GM12878 (cell line): Measurements from ENCODE around the gene TUBB3. TPM values are rescaled to one million over a fixed set of nuclear protein-coding genes. Genes with fewer than 3 reads are reported as not detected.

Experiments used
- BACH1 ChIP-seq: fragments of 450-650 bp; IDR thresholded peaks from 2 replicates; pipeline ENCODE4 v1.6.1; 2017; ENCODE audit warnings: mild to moderate bottlenecking, borderline replicate concordance
- BHLHE40 ChIP-seq, 2 experiments: fragments of 450-650 bp in 1 of 2; IDR thresholded peaks; 2 replicates each; pipeline ENCODE4 v1.6.1; 2011 to 2017; ENCODE audit warnings: low read depth in 2 of 2, borderline replicate concordance in 1 of 2, improper control_type of control experiment in 1 of 2, low read length in 1 of 2, mild to moderate bottlenecking in 1 of 2
- CBFB ChIP-seq: IDR thresholded peaks from 2 replicates; pipeline ENCODE4 v1.6.1; 2016; ENCODE audit warnings: antibody characterized with exemption, low read depth
- CREM ChIP-seq: IDR thresholded peaks from 2 replicates; pipeline ENCODE4 v1.6.1; 2014; ENCODE audit warnings: antibody characterized with exemption, low read depth
- EGR1 ChIP-seq, 2 experiments: IDR thresholded peaks; 1 replicate in 1 of 2; 2 replicates in 1 of 2; pipeline ENCODE4 v1.6.1; 2011 to 2012; ENCODE audit warnings: low read depth in 2 of 2, low read length in 2 of 2, borderline replicate concordance in 1 of 2, mild to moderate bottlenecking in 1 of 2, moderate library complexity in 1 of 2
- GATAD2B ChIP-seq: fragments of 450-650 bp; conservative IDR thresholded peaks from 2 replicates; pipeline ENCODE4 v1.6.1; 2017; ENCODE audit warnings: low read depth, mild to moderate bottlenecking, moderate library complexity
- HCFC1 ChIP-seq: fragments of 150-350 bp; IDR thresholded peaks from 2 replicates; pipeline ENCODE4 v1.6.1; 2014; ENCODE audit warnings: low read length
- HDGF ChIP-seq: fragments of 450-650 bp; IDR thresholded peaks from 2 replicates; pipeline ENCODE4 v1.6.1; 2016; ENCODE audit warnings: antibody characterized with exemption
- IKZF1 ChIP-seq: fragments of 450-650 bp; conservative IDR thresholded peaks from 2 replicates; pipeline ENCODE4 v1.6.1; 2017; ENCODE audit warnings: antibody characterized with exemption, mild to moderate bottlenecking
- JUNB ChIP-seq: IDR thresholded peaks from 2 replicates; pipeline ENCODE4 v1.6.1; 2016; ENCODE audit warnings: antibody characterized with exemption, mild to moderate bottlenecking
- KLF5 ChIP-seq: fragments of 450-650 bp; IDR thresholded peaks from 2 replicates; pipeline ENCODE4 v1.6.1; 2014; ENCODE audit warnings: mild to moderate bottlenecking; ENCODE audit not compliant: partially characterized antibody
- NKRF ChIP-seq: fragments of 450-650 bp; conservative IDR thresholded peaks from 2 replicates; pipeline ENCODE4 v1.6.1; 2017; ENCODE audit warnings: mild to moderate bottlenecking, moderate library complexity
- NR2C1 ChIP-seq: fragments of 450-650 bp; IDR thresholded peaks from 2 replicates; pipeline ENCODE4 v1.6.1; 2017; ENCODE audit warnings: antibody characterized with exemption, mild to moderate bottlenecking, moderate library complexity
- NR2F1 ChIP-seq: fragments of 450-650 bp; conservative IDR thresholded peaks from 2 replicates; pipeline ENCODE4 v1.6.1; 2017; ENCODE audit warnings: mild to moderate bottlenecking
- PAX5 ChIP-seq: IDR thresholded peaks from 2 replicates; pipeline ENCODE4 v1.6.1; 2011; ENCODE audit warnings: low read depth, low read length, borderline replicate concordance
- POLR2A ChIP-seq: IDR thresholded peaks from 2 replicates; pipeline ENCODE4 v1.6.1; 2011; ENCODE audit warnings: low read depth, mild to moderate bottlenecking, low read length
- RCOR1 ChIP-seq: conservative IDR thresholded peaks from 2 replicates; pipeline ENCODE4 v1.6.1; 2012; ENCODE audit warnings: low read depth, low read length, improper control_type of control experiment
- SRF ChIP-seq, 2 experiments: IDR thresholded peaks; 2 replicates each; pipeline ENCODE4 v1.6.1; 2011; ENCODE audit warnings: low read depth in 2 of 2, low read length in 2 of 2, mild to moderate bottlenecking in 1 of 2, moderate library complexity in 1 of 2
- STAT1 ChIP-seq: fragments of 450-650 bp; conservative IDR thresholded peaks from 2 replicates; pipeline ENCODE4 v1.6.1; 2014; ENCODE audit warnings: antibody characterized with exemption, mild to moderate bottlenecking
- TCF12 ChIP-seq: IDR thresholded peaks from 2 replicates; pipeline ENCODE4 v1.6.1; 2011; ENCODE audit warnings: low read depth, mild to moderate bottlenecking, low read length
- ZNF207 ChIP-seq: fragments of 450-650 bp; IDR thresholded peaks from 2 replicates; pipeline ENCODE4 v1.6.1; 2014; ENCODE audit warnings: antibody characterized with exemption, mild to moderate bottlenecking, borderline replicate concordance
- ZNF274 ChIP-seq: IDR thresholded peaks from one replicate; pipeline ENCODE4 v1.8.0; 2011; ENCODE audit not compliant: insufficient read length, insufficient read depth
- polyA plus RNA-seq, 11 experiments: library from polyadenylated mRNA; depleted of rRNA in 4 of 11; unstranded in 6 of 11; stranded (reverse) in 5 of 11; fragments of >200 nt; fragmentation: Nextera tagmentation in 4 of 11; fragmentation: Illumina TruSeq in 1 of 11; extraction: Ambion mirVana in 4 of 11; extraction: Trizol in 1 of 11; gene quantifications; 1 replicate in 1 of 11; 2 replicates in 10 of 11; pipeline versions ENCODE4 v1.2.1 to v1.2.3, GENCODE V29; 2011 to 2016; ENCODE audit warnings: inconsistent platforms in 2 of 11, missing spikeins in 2 of 11, low read depth in 1 of 11
- total RNA-seq, 4 experiments: library from RNA; depleted of rRNA in 3 of 4; stranded (reverse); fragments of >200 nt in 3 of 4; fragmentation: Illumina TruSeq in 1 of 4; extraction: Trizol in 1 of 4; gene quantifications; 2 replicates each; pipeline versions ENCODE4 v1.2.1 to v1.2.3, GENCODE V29; 2013 to 2021
- TF ChIP-seq, protein P1 (sequence below): fragments of 450-650 bp; IDR thresholded peaks from 2 replicates; pipeline ENCODE4 v1.6.1; 2017; ENCODE audit warnings: mild to moderate bottlenecking, moderate library complexity
- TF ChIP-seq, protein P2 (sequence below): fragments of 450-650 bp; IDR thresholded peaks from 2 replicates; pipeline ENCODE4 v1.6.1; 2014; ENCODE audit warnings: mild to moderate bottlenecking

The TUBB3 gene
- total and polyA plus RNA-seq, 10 of the 15 experiments (the other 5 are each of a cell fraction or from before 2014, with no cell fraction given) = 0.09 to 2.5 (median 0.58) TPM; not detected in 1

DNA sequence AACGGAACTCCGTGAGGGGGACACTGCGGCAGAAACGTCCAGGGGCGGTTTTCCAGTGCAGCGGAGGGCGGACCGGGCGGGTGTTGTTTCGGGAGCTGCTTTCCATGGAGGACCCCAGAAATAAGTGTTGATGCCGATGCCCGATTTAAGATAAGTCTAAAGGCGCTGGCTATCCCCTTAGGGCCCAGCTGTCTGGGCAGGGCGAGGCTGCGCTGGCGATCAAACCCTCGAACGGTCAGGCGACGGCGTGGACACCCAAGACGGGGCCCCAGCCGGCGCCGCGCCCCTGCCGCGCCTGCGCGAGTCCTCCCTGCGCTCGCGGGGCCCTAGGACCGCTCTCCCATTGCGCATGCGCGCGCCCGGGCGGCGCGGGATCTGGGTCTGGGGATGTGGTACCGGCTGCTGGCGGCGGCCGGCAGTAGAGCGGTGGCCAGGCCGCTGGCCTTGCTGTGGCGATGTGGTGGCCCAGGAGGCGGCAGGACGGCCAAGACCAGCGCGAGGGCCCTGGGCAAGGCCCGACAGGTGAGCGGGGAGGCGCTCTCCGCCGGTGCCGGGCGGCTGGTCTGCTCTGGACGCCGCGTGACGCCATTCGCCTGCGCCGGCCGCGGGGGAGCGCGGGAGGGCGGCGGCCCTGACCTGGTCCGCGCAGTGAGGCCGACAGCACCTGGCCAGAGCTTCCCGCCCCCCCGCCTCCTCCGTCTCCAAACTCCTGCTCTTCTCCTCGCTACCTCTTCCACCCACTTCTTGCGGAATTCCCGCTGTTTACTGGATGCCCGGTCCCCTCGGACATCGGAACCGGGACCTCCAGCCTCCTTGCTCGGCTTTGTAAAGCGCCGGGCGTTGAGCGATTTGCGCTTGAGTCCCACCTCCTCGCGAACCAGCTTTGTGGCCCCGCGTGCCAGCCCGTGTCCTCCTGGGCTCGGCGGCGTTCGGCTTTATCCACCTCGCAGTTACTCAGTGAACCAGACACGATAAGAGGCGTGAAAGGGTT is 49.4 kb downstream of the TUBB3 start (continued):
- peak; percentile 70; the same call in 1 of the 2 replicates for TF ChIP-seq STAT1
- peak; percentile 87 for TF ChIP-seq GATAD2B
- TF ChIP-seq ZNF207 = peak; percentile 68
- TF ChIP-seq ZNF274 = no peak
- no peak for TF ChIP-seq RCOR1
- TF ChIP-seq CREM = peak; percentile 98
- TF ChIP-seq NR2F1 = peak; percentile 87
- no peak for TF ChIP-seq JUNB
- 0 out of 2 replicates have a peak, but pooled peaks have one; percentile 17 for TF ChIP-seq CBFB
- peak in 1 of 2 experiments; percentile 46; a peak in 1 of 3 replicates for TF ChIP-seq EGR1 (IDR thresholded peaks at IDR 0.05; ENCODE audit: borderline replicate concordance in 1 of 2, low read depth in 2 of 2, low read length in 2 of 2)
- TF ChIP-seq IKZF1 = peak; percentile 100
- peak; percentile 91 for TF ChIP-seq NKRF
- TF ChIP-seq SRF (IDR thresholded peaks at IDR 0.05; ENCODE audit: low read depth in 2 of 2, low read length in 2 of 2) = peak in 1 of 2 experiments; percentile 87; a peak in 2 of 4 replicates
- peak; percentile 57 for TF ChIP-seq HCFC1
- TF ChIP-seq BHLHE40 (IDR thresholded peaks at IDR 0.05; ENCODE audit: borderline replicate concordance in 1 of 2, low read depth in 2 of 2, low read length in 1 of 2) = peak in 1 of 2 experiments; percentile 67; a peak in 2 of 4 replicates
- TF ChIP-seq NR2C1 = peak; percentile 65
- peak; percentile 95 for TF ChIP-seq POLR2A
- TF ChIP-seq HDGF = peak; percentile 68; the same call in 1 of the 2 replicates
- TF ChIP-seq BACH1 = peak; percentile 84
- TF ChIP-seq, protein P1, sequence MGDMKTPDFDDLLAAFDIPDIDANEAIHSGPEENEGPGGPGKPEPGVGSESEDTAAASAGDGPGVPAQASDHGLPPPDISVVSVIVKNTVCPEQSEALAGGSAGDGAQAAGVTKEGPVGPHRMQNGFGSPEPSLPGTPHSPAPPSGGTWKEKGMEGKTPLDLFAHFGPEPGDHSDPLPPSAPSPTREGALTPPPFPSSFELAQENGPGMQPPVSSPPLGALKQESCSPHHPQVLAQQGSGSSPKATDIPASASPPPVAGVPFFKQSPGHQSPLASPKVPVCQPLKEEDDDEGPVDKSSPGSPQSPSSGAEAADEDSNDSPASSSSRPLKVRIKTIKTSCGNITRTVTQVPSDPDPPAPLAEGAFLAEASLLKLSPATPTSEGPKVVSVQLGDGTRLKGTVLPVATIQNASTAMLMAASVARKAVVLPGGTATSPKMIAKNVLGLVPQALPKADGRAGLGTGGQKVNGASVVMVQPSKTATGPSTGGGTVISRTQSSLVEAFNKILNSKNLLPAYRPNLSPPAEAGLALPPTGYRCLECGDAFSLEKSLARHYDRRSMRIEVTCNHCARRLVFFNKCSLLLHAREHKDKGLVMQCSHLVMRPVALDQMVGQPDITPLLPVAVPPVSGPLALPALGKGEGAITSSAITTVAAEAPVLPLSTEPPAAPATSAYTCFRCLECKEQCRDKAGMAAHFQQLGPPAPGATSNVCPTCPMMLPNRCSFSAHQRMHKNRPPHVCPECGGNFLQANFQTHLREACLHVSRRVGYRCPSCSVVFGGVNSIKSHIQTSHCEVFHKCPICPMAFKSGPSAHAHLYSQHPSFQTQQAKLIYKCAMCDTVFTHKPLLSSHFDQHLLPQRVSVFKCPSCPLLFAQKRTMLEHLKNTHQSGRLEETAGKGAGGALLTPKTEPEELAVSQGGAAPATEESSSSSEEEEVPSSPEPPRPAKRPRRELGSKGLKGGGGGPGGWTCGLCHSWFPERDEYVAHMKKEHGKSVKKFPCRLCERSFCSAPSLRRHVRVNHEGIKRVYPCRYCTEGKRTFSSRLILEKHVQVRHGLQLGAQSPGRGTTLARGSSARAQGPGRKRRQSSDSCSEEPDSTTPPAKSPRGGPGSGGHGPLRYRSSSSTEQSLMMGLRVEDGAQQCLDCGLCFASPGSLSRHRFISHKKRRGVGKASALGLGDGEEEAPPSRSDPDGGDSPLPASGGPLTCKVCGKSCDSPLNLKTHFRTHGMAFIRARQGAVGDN = peak; percentile 72; the same call in 1 of the 2 replicates
- TF ChIP-seq KLF5 = peak; percentile 49
- no peak for TF ChIP-seq PAX5
- TF ChIP-seq, protein P2, sequence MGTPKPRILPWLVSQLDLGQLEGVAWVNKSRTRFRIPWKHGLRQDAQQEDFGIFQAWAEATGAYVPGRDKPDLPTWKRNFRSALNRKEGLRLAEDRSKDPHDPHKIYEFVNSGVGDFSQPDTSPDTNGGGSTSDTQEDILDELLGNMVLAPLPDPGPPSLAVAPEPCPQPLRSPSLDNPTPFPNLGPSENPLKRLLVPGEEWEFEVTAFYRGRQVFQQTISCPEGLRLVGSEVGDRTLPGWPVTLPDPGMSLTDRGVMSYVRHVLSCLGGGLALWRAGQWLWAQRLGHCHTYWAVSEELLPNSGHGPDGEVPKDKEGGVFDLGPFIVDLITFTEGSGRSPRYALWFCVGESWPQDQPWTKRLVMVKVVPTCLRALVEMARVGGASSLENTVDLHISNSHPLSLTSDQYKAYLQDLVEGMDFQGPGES = no peak
- TF ChIP-seq TCF12 = peak; percentile 32; the same call in 1 of the 2 replicates
